Measurements from ENCODE around the gene ADGRA1. TPM values are rescaled to one million over a fixed set of nuclear protein-coding genes. Genes with fewer than 3 reads are reported as not detected.

Gene ADGRA1
- polyA plus RNA-seq, 3 donors = not detected

DNA sequence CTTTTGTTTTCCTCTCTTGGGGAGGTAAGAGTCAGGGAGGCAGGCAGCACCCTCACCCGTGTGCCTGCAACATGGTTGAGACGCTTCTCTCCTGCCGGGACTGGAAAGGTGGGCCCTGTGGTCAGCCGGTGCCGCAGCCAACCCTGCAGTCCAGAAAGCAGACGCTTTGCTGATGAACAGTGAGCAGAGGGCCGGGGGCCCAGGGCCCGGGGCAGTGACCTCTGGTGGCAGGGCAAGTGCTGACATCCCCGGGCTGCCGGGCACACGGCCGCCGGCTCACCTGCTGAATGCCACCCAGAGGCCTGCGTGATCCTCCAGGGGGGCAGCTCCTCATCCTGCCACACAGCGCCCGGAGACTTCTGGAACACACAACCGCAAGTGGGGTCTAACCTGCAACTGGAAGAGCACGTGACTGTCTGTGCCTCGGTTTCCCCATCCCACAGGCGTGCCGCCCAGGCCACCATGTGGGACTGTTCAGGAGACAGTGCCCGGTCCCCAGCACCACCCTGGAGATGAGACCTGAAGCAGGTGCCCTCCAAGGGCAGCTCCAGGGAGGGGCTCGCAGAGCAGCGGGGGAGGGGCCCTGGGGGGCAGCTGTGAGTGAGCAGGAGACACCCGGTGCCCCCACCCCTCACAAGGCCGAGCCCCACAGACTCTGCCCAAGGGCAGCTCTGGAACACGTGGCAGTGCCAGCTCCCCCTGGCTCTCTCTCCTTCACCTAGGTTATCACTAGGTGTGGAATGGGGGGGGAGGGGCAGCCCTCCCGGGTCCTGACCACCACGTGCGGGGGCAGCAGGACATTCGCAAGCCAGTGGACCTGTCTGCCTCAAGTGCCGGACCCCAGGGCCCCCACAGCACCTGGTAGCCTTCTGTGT lies 2.2 kb upstream of the ADGRA1 start:
- Mint-ChIP-seq H3K4me1 (no peaks in the 10 kb centered on the region), H3K9me3 (peaks cover 0 to 2% (median 0%) of the 10 kb centered on the region in 7 donors), H3K4me3 (no peak overlapping the region), H3K27me3 (ENCODE audit: low read depth in 3 of 3) (peaks cover 34 to 53% (median 36%) of the 10 kb centered on the region in 3 donors), H3K27ac (no peak overlapping the region), H3K36me3 (no peaks in the 10 kb centered on the region)
- H3K27ac ChIP-seq (ENCODE audit: low read depth in 1 of 2, low read length in 2 of 2) = no peak overlapping the region
- no peak overlapping the region for H2AFZ ChIP-seq (ENCODE audit: insufficient read depth, low read depth, low read length, poor library complexity, severe bottlenecking)
- H3K4me1 ChIP-seq (ENCODE audit: control insufficient read depth in 1 of 2, insufficient read depth in 2 of 2, low read length in 2 of 2) = no peaks in the 10 kb centered on the region
- H3K9ac ChIP-seq (ENCODE audit: insufficient read depth, low read length, poor library complexity, severe bottlenecking) = no peak overlapping the region
- no peaks in the 10 kb centered on the region for H3K79me2 ChIP-seq (ENCODE audit: insufficient read depth, low read length)
- no peak overlapping the region for H3K4me2 ChIP-seq (replicated peaks; ENCODE audit: extremely low read depth, low read length, poor library complexity, severe bottlenecking)
- intact Hi-C loops (cut with micrococcal nuclease) = no loop called here
- no peak overlapping the region for H3K4me3 ChIP-seq (replicated peaks in 1 of 3; ENCODE audit: low read depth in 2 of 3, low read length in 3 of 3)
- no peaks in the 10 kb centered on the region for H3K9me3 ChIP-seq (replicated peaks in 1 of 2; ENCODE audit: control insufficient read depth in 1 of 2, insufficient read depth in 1 of 2, low read length in 2 of 2)
- WGBS (ENCODE audit: insufficient coverage) = 86% methylated on average over 21 of the region's 32 CpGs
- DNase-seq = no peak
- peaks cover 2 to 29% of the 10 kb centered on the region in 2 donors for H3K27me3 ChIP-seq (ENCODE audit: control insufficient read depth in 2 of 2, insufficient read depth in 2 of 2, low read length in 2 of 2)
- no peaks in the 10 kb centered on the region for H3K36me3 ChIP-seq (replicated peaks in 1 of 2; ENCODE audit: control insufficient read depth in 1 of 2, insufficient read depth in 2 of 2, low read length in 2 of 2)
- TF ChIP-seq, protein P1, sequence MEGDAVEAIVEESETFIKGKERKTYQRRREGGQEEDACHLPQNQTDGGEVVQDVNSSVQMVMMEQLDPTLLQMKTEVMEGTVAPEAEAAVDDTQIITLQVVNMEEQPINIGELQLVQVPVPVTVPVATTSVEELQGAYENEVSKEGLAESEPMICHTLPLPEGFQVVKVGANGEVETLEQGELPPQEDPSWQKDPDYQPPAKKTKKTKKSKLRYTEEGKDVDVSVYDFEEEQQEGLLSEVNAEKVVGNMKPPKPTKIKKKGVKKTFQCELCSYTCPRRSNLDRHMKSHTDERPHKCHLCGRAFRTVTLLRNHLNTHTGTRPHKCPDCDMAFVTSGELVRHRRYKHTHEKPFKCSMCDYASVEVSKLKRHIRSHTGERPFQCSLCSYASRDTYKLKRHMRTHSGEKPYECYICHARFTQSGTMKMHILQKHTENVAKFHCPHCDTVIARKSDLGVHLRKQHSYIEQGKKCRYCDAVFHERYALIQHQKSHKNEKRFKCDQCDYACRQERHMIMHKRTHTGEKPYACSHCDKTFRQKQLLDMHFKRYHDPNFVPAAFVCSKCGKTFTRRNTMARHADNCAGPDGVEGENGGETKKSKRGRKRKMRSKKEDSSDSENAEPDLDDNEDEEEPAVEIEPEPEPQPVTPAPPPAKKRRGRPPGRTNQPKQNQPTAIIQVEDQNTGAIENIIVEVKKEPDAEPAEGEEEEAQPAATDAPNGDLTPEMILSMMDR (IDR thresholded peaks at IDR 0.05) = no peak
- no peaks in the 10 kb centered on the region for H4K20me1 ChIP-seq (ENCODE audit: insufficient read depth, low read length)

DNA sequence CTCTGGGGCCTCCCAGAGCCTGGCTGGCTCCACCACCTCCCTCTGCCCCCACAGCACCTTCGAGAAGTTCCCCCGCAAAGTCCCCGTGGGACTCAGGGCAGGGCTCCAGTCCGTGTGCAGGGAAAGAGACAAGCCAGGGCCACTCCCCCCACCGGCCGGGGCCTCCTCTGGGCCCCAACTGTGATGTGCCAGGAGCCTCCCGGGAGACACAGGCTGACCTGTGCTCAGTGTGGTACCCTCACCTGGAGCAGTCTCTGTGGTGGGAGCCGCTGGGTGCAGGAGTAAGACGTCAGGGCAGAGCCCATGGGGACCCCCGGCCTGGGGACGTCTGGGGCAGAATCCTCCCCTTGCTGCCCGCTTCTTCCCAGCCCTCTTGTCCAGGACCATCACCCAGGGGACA lies 1.5 kb upstream of the ADGRA1 start:
- intact Hi-C loops (cut with micrococcal nuclease) = no loop called here
- no peaks in the 10 kb centered on the region for H3K79me2 ChIP-seq (ENCODE audit: insufficient read depth, low read length)
- no peak overlapping the region for H3K27ac ChIP-seq (ENCODE audit: low read depth in 1 of 2, low read length in 2 of 2)
- no peak for DNase-seq
- 60% methylated on average over 10 of the region's 12 CpGs for WGBS (ENCODE audit: insufficient coverage)
- H3K36me3 ChIP-seq (replicated peaks in 1 of 2; ENCODE audit: control insufficient read depth in 1 of 2, insufficient read depth in 2 of 2, low read length in 2 of 2) = no peaks in the 10 kb centered on the region
- no peak overlapping the region for H3K4me3 ChIP-seq (replicated peaks in 1 of 3; ENCODE audit: low read depth in 2 of 3, low read length in 3 of 3)
- Mint-ChIP-seq H3K9me3 (peaks cover 0 to 2% (median 0%) of the 10 kb centered on the region in 7 donors), H3K27me3 (ENCODE audit: low read depth in 3 of 3) (peaks cover 35 to 57% (median 36%) of the 10 kb centered on the region in 3 donors), H3K36me3 (no peaks in the 10 kb centered on the region), H3K27ac (no peak overlapping the region), H3K4me1 (no peaks in the 10 kb centered on the region), H3K4me3 (peak overlapping the region in 1 of 2 donors; percentile 46)
- no peaks in the 10 kb centered on the region for H3K9me3 ChIP-seq (replicated peaks in 1 of 2; ENCODE audit: control insufficient read depth in 1 of 2, insufficient read depth in 1 of 2, low read length in 2 of 2)
- TF ChIP-seq, protein P1 (IDR thresholded peaks at IDR 0.05) = no peak
- H3K27me3 ChIP-seq (ENCODE audit: control insufficient read depth in 2 of 2, insufficient read depth in 2 of 2, low read length in 2 of 2) = peaks cover 2 to 29% of the 10 kb centered on the region in 2 donors
- no peaks in the 10 kb centered on the region for H3K4me1 ChIP-seq (ENCODE audit: control insufficient read depth in 1 of 2, insufficient read depth in 2 of 2, low read length in 2 of 2)
- no peak overlapping the region for H3K4me2 ChIP-seq (replicated peaks; ENCODE audit: extremely low read depth, low read length, poor library complexity, severe bottlenecking)
- H2AFZ ChIP-seq (ENCODE audit: insufficient read depth, low read depth, low read length, poor library complexity, severe bottlenecking) = no peak overlapping the region
- no peaks in the 10 kb centered on the region for H4K20me1 ChIP-seq (ENCODE audit: insufficient read depth, low read length)
- no peak overlapping the region for H3K9ac ChIP-seq (ENCODE audit: insufficient read depth, low read length, poor library complexity, severe bottlenecking)

All from CD14-positive monocyte (primary cell).